Gastrocnemius medialis (tissue), 4 donors: ENCODE measurements around the gene C11orf98. TPM values are rescaled to one million over a fixed set of nuclear protein-coding genes. Genes with fewer than 3 reads are reported as not detected.

ENCODE experiments used
- ATAC-seq, 2 donors: fragments of 150-250 bp; one replicate each; pipeline ENCODE4 v1.9.1; 2016
- DNase-seq, 2 donors: peaks; one replicate each; pipeline ENCODE4 v3.0.0-alpha.2; 2019
- H3K27ac ChIP-seq, 4 donors: fragments of 200-600 bp; sonication (generic); 1 replicate in 1 of 4; 2 replicates in 3 of 4; pipeline ENCODE4 v1.5.1; 2016 to 2018; ENCODE audit warnings: mild to moderate bottlenecking in 2 of 4, moderate library complexity in 1 of 4
- H3K27me3 ChIP-seq, 3 donors: fragments of 200-600 bp; sonication (generic) in 2 of 3; 1 replicate in 1 of 3; 2 replicates in 2 of 3; pipeline versions ENCODE4 v1.5.1 to v1.6.0; 2016 to 2019; ENCODE audit warnings: mild to moderate bottlenecking in 1 of 3, moderate library complexity in 1 of 3
- H3K36me3 ChIP-seq, 2 donors: fragments of 200-600 bp; sonication (generic) in 1 of 2; one replicate each; pipeline ENCODE4 v1.5.1; 2017 to 2018
- H3K4me1 ChIP-seq, 2 donors: fragments of 200-600 bp; sonication (generic) in 1 of 2; one replicate each; pipeline ENCODE4 v1.5.1; 2016 to 2017; ENCODE audit warnings: mild to moderate bottlenecking in 2 of 2
- H3K4me3 ChIP-seq, 4 donors: fragments of 200-600 bp; sonication (generic) in 3 of 4; 1 replicate in 1 of 4; 2 replicates in 3 of 4; pipeline ENCODE4 v1.5.1; 2016 to 2019; ENCODE audit warnings: mild to moderate bottlenecking in 2 of 4
- H3K9me3 ChIP-seq, 3 donors: fragments of 200-600 bp; sonication (generic) in 2 of 3; 1 replicate in 1 of 3; 2 replicates in 2 of 3; pipeline ENCODE4 v1.5.1; 2016 to 2019
- POLR2A ChIP-seq, 2 donors: fragments of 450-650 bp; IDR thresholded peaks; one replicate each; pipeline ENCODE4 v1.6.1; 2017; ENCODE audit warnings: antibody characterized with exemption in 2 of 2, mild to moderate bottlenecking in 2 of 2, moderate library complexity in 2 of 2
- in situ Hi-C, 4 donors: fragments of 200-750 bp; cut with MboI; loops; one replicate each; pipeline versions ENCODE4 v1.15.0 to v1.8.0; 2017; ENCODE audit warnings: low sequenced_read_pairs in 4 of 4
- intact Hi-C: fragments of 100-400 bp; cut with DNase I; formaldehyde crosslinking; loops from one replicate; pipeline ENCODE4 v1.15.1; 2023; ENCODE audit warnings: low total_unique reads
- total RNA-seq, 4 donors: library from RNA; depleted of rRNA; stranded (reverse); fragments of >200 nt; gene quantifications; one replicate each; pipeline versions ENCODE4 v1.1.0 to v1.2.3, GENCODE V29; 2016
- TF ChIP-seq, protein P1 (sequence below), 5 experiments: fragments of 450-650 bp in 3 of 5; fragments of 200-600 bp in 2 of 5; sonication (generic) in 2 of 5; IDR thresholded peaks in 4 of 5; conservative IDR thresholded peaks in 1 of 5; 1 replicate in 4 of 5; 2 replicates in 1 of 5; pipeline ENCODE4 v1.5.1; 2016 to 2019; ENCODE audit warnings: antibody characterized with exemption in 5 of 5, mild to moderate bottlenecking in 3 of 5, moderate library complexity in 3 of 5

Gene C11orf98
- total RNA-seq, 4 donors from 2014 or later, result 36.1 to 44.7 (median 41.3) TPM

- Histone ChIP-seq H3K4me1 (peaks cover 35 to 42% of the 10 kb centered on the region in 2 donors), H3K4me3 (peak overlapping the region; percentile 68 to 96 (median 79)), H3K36me3 (peaks cover 0 to 20% of the 10 kb centered on the region in 2 donors), H3K27ac (peak overlapping the region; percentile 82 to 97 (median 88)), H3K9me3 (no peaks in the 10 kb centered on the region), H3K27me3 (no peaks in the 10 kb centered on the region)
- no peak for TF ChIP-seq POLR2A (IDR thresholded peaks at IDR 0.05)
- TF ChIP-seq, protein P1, sequence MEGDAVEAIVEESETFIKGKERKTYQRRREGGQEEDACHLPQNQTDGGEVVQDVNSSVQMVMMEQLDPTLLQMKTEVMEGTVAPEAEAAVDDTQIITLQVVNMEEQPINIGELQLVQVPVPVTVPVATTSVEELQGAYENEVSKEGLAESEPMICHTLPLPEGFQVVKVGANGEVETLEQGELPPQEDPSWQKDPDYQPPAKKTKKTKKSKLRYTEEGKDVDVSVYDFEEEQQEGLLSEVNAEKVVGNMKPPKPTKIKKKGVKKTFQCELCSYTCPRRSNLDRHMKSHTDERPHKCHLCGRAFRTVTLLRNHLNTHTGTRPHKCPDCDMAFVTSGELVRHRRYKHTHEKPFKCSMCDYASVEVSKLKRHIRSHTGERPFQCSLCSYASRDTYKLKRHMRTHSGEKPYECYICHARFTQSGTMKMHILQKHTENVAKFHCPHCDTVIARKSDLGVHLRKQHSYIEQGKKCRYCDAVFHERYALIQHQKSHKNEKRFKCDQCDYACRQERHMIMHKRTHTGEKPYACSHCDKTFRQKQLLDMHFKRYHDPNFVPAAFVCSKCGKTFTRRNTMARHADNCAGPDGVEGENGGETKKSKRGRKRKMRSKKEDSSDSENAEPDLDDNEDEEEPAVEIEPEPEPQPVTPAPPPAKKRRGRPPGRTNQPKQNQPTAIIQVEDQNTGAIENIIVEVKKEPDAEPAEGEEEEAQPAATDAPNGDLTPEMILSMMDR (IDR thresholded peaks at IDR 0.05 in 4 of 5, conservative IDR thresholded peaks at IDR 0.05 in 1 of 5), result no peak
- intact Hi-C loops, result loop anchor here (2.0 kb wide), 1 partner anchor 19 kb away; the partner anchor contains the start of gene GANAB
- DNase-seq (peak in 1 of 2 donors; percentile 43), ATAC-seq (peak; percentile 34 to 41)
- in situ Hi-C loops, result no loop called here
These were observed 719 bp upstream of the C11orf98 start for GRCh38 chr11:62665599-62666258.

DNA sequence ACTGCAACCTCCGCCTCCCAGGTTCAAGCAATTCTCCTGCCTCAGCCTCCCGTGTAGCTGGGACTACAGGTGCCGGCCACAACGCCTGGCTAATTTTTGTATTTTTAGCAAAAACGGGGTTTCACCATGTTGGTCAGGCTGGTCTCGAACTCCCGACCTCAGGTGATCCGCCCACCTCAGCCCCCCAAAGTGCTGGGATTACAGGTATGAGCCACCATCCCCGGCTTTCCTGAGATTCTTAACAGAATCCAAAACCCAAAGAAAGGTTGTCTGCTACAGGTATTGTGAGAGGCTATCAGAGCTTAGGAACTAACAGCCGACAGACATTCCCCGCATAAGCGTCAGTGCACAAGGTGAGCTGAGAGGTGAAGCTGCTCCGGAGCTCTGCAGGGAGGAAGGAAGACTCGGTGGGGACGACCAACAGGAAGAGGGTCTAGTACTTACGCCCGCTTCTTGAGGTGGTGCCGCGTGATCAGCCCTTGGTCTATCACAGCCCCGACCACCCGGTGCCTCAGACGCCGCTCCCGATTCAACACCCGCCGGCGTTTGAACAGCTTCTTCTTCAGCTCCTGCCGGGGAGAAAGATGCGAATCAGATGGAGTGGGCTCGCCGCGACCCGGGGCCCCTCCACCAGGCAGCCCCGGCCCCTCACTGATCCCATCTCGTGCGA is 470 bp downstream of the C11orf98 start:
- Histone ChIP-seq H3K36me3 (peaks cover 0 to 20% of the 10 kb centered on the region in 2 donors), H3K9me3 (no peaks in the 10 kb centered on the region), H3K27ac (peak overlapping the region; percentile 82 to 97 (median 88)), H3K4me1 (peaks cover 30 to 34% of the 10 kb centered on the region in 2 donors), H3K27me3 (no peaks in the 10 kb centered on the region), H3K4me3 (peak overlapping the region; percentile 68 to 96 (median 79))
- no peak for TF ChIP-seq POLR2A (IDR thresholded peaks at IDR 0.05)
- TF ChIP-seq, protein P1 (IDR thresholded peaks at IDR 0.05 in 4 of 5, conservative IDR thresholded peaks at IDR 0.05 in 1 of 5), result no peak
- ATAC-seq (peak; percentile 56 to 78), DNase-seq (peak in 1 of 2 donors; percentile 60)
- in situ Hi-C loops (no loop called here), intact Hi-C loops (loop anchor here (2.0 kb wide), 1 partner anchor 18 kb away; the partner anchor contains the start of gene GANAB)

- intact Hi-C loops, result no loop called here
- ATAC-seq (no peak), DNase-seq (no peak)
- Histone ChIP-seq H3K9me3 (no peaks in the 10 kb centered on the region), H3K36me3 (no peaks in the 10 kb centered on the region), H3K4me1 (peaks cover 6 to 7% of the 10 kb centered on the region in 2 donors), H3K27ac (no peak overlapping the region), H3K4me3 (no peak overlapping the region), H3K27me3 (no peaks in the 10 kb centered on the region)
- no peak for TF ChIP-seq POLR2A (IDR thresholded peaks at IDR 0.05)
- TF ChIP-seq, protein P1 (IDR thresholded peaks at IDR 0.05 in 4 of 5, conservative IDR thresholded peaks at IDR 0.05 in 1 of 5), result no peak
- in situ Hi-C loops, result no loop called here
These were observed 8.1 kb downstream of the C11orf98 start for GRCh38 chr11:62656796-62657429.

GRCh38 chr11:62654297-62654696 is 10.7 kb downstream of the C11orf98 start:
- H3K36me3 ChIP-seq, result peaks cover 0 to 7% of the 10 kb centered on the region in 2 donors
- no peak for ATAC-seq
- intact Hi-C loops, result no loop called here
- DNase-seq, result no peak
- no peak for TF ChIP-seq POLR2A (IDR thresholded peaks at IDR 0.05)
- TF ChIP-seq, protein P1 (IDR thresholded peaks at IDR 0.05 in 4 of 5, conservative IDR thresholded peaks at IDR 0.05 in 1 of 5), result no peak
- no peaks in the 10 kb centered on the region for H3K9me3 ChIP-seq
- peaks cover 12 to 13% of the 10 kb centered on the region in 2 donors for H3K4me1 ChIP-seq
- H3K27ac ChIP-seq, result no peak overlapping the region
- no peaks in the 10 kb centered on the region for H3K27me3 ChIP-seq
- H3K4me3 ChIP-seq, result no peak overlapping the region
- in situ Hi-C loops, result no loop called here
